Measurements from ENCODE around the gene KDM4B.

DNA sequence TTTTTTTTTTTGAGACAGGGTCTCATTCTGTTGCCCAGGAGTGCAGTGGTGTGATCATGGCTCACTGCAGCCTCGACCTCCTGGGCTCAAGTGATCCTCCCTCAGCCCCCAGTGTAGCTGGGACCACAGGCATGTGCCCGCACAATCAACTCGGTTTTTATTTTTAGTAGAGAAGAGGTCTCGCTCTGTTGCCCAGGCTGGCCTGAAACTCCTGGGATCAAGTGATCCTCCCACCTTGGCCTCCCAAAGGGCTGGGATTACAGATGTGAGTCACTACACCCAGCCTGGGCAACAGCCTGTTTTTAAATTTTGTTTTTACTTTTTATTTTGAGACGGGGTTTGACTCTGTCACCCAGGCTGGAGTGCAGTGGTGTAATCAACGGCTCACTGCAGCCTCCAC is 2.3 kb upstream of the KDM4B start:
- TF ChIP-seq, protein P1, sequence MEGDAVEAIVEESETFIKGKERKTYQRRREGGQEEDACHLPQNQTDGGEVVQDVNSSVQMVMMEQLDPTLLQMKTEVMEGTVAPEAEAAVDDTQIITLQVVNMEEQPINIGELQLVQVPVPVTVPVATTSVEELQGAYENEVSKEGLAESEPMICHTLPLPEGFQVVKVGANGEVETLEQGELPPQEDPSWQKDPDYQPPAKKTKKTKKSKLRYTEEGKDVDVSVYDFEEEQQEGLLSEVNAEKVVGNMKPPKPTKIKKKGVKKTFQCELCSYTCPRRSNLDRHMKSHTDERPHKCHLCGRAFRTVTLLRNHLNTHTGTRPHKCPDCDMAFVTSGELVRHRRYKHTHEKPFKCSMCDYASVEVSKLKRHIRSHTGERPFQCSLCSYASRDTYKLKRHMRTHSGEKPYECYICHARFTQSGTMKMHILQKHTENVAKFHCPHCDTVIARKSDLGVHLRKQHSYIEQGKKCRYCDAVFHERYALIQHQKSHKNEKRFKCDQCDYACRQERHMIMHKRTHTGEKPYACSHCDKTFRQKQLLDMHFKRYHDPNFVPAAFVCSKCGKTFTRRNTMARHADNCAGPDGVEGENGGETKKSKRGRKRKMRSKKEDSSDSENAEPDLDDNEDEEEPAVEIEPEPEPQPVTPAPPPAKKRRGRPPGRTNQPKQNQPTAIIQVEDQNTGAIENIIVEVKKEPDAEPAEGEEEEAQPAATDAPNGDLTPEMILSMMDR (IDR thresholded peaks at IDR 0.05), result no peak
- TF ChIP-seq EZH2 (IDR thresholded peaks at IDR 0.05; ENCODE audit: borderline replicate concordance, insufficient read depth, low read depth, low read length, poor library complexity, severe bottlenecking), result no peak

Measured in B cell (primary cell).